ENCODE data around the gene OSBPL8.

GRCh38 chr12:76303989-76304460 is 255.5 kb downstream of the OSBPL8 start:
- TF ChIP-seq CTCF (IDR thresholded peaks at IDR 0.05) (no peak), POLR2A (IDR thresholded peaks at IDR 0.05) (no peak)

Data from body of pancreas (tissue), 4 donors.